ENCODE measurements around the gene NDC80. TPM values are rescaled to one million over a fixed set of nuclear protein-coding genes. Genes with fewer than 3 reads are reported as not detected.
"Not testable (repeated sequence)": the region's sequence is repeated elsewhere in the genome, so short reads cannot be mapped to it uniquely, and the experiment has no call there.

NDC80 gene
- total RNA-seq (ENCODE audit: unreplicated experiment) = 7.7 TPM
- long read RNA-seq, transcript NDC80-201 (17 exons, 2,172 nt) = major isoform, 5 of 8 reads
- long read RNA-seq, partial matches to known transcripts = 3 of 8 reads
- long read RNA-seq, other reads (novel, unspliced or antisense) = 0 of 8 reads

DNA sequence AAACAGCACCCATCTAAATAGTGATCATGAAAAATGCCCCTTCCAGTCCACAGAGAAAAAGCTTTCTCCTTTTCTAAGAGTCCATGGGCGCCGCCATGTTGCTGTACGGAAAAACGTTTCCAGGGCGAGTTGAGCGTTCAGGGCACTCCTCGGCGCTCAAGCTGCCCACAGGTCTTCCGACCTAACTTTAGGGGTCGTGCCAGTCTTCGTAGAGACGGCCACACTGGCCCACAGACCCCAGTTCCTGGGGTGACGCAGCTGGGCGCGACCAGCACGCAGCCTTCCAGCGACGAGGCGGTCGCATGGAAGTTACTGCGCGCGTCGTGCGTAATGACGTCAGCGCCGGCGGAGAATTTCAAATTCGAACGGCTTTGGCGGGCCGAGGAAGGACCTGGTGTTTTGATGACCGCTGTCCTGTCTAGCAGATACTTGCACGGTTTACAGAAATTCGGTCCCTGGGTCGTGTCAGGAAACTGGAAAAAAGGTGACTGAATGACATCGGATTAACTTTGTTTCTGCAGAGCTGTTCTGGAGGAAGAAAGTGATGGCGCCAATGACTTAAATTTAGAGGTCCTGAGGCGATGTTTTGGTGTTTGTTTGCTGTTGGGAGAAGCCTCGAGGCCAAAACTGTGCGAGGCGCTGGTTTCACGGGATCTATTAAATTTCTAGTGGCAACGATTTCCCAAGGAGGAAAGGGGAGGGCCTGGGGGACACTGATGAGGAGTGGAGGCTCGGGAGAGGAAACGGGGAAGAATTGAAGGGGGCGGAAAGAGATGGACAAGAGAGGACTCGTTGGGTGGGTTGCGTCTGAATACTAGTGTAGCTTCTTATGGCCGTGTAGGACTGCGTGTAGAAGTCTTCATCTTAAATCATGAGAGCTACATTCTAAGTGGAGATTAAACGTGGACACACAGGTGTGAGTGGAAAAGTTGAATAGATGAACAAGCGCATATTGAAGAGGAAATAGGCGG lies at the start of gene NDC80, which contains the start of gene METTL4:
Gene NDC80, plus strand, starts transcription at position 358 of the 971 bp plus-strand sequence. CDS start 1,429 bp downstream, outside the sequence.
Gene METTL4, minus strand, starts transcription at position 306 of the 971 bp plus-strand sequence. CDS start 4,289 bp downstream, outside the sequence.
- peaks cover 1% of the 10 kb centered on the region for H3K27me3 Mint-ChIP-seq (ENCODE audit: unreplicated experiment)

DNA sequence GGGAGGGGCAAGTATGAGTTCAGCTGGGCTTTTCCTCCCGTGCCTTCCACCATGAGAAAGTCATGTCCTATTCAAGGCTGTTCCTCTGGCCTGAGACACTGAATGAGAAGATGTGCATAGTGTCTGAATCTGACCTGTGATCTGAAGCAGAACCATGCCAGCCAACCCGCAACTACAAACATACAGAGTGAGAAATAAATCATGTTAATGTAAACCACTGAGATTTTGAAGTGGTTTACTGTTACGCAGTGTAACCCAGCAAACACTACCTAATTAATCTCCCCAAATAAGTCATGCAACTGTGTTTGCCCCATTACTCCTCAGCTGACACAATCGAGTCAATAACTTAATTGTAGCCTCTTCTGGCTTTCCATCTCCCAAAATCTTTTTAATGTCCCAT lies 49.2 kb upstream of the NDC80 start:
- no peak overlapping the region for H3K27ac Mint-ChIP-seq (ENCODE audit: unreplicated experiment)

More for the DNA sequence above, at the start of gene NDC80, which contains the start of gene METTL4:
- peak; percentile 89 for DNase-seq
- Mint-ChIP-seq H3K9me3 (ENCODE audit: unreplicated experiment) (peaks cover 18% of the 10 kb centered on the region), H3K27ac (ENCODE audit: unreplicated experiment) (peak within 1 kb of the TSS; percentile 96), H3K4me3 (ENCODE audit: unreplicated experiment) (peak within 1 kb of the TSS; percentile 99), H3K36me3 (ENCODE audit: unreplicated experiment) (no peaks in the 10 kb centered on the region), H3K4me1 (ENCODE audit: low read depth, unreplicated experiment) (peaks cover 19% of the 10 kb centered on the region)
- TF ChIP-seq, protein P1, sequence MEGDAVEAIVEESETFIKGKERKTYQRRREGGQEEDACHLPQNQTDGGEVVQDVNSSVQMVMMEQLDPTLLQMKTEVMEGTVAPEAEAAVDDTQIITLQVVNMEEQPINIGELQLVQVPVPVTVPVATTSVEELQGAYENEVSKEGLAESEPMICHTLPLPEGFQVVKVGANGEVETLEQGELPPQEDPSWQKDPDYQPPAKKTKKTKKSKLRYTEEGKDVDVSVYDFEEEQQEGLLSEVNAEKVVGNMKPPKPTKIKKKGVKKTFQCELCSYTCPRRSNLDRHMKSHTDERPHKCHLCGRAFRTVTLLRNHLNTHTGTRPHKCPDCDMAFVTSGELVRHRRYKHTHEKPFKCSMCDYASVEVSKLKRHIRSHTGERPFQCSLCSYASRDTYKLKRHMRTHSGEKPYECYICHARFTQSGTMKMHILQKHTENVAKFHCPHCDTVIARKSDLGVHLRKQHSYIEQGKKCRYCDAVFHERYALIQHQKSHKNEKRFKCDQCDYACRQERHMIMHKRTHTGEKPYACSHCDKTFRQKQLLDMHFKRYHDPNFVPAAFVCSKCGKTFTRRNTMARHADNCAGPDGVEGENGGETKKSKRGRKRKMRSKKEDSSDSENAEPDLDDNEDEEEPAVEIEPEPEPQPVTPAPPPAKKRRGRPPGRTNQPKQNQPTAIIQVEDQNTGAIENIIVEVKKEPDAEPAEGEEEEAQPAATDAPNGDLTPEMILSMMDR (IDR thresholded peaks at IDR 0.05; ENCODE audit: partially characterized antibody, unreplicated experiment) = no peak

DNA sequence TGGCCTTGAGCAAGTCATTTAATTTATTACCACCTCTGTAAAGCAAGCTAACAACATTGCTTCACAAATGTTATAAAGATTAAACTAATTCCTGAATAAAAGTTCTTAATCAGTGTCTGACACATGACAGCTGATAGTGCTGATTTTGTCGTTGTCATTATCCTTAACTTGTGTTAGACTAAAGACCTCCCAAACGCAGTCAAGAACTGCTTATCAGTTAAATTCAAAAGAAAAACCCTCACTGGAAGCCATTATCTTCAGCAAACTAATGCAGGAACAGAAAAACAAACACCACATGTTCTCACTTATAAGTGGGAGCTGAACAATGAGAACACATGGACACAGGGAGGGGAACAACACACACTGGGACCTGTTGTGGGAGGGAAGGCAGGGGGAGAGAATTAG lies 46.6 kb upstream of the NDC80 start:
- H3K4me3 Mint-ChIP-seq (ENCODE audit: unreplicated experiment); H3K27me3 Mint-ChIP-seq (ENCODE audit: unreplicated experiment); H3K36me3 Mint-ChIP-seq (ENCODE audit: unreplicated experiment); H3K4me1 Mint-ChIP-seq (ENCODE audit: low read depth, unreplicated experiment); H3K9me3 Mint-ChIP-seq (ENCODE audit: unreplicated experiment); DNase-seq: not testable (repeated sequence)
- peak overlapping the region; percentile 50 for H3K27ac Mint-ChIP-seq (ENCODE audit: unreplicated experiment)

More for the DNA sequence above, 49.2 kb upstream of the NDC80 start:
- Mint-ChIP-seq H3K4me1 (ENCODE audit: low read depth, unreplicated experiment) (peaks cover 5% of the 10 kb centered on the region), H3K27me3 (ENCODE audit: unreplicated experiment) (no peaks in the 10 kb centered on the region), H3K36me3 (ENCODE audit: unreplicated experiment) (no peaks in the 10 kb centered on the region), H3K9me3 (ENCODE audit: unreplicated experiment) (no peaks in the 10 kb centered on the region), H3K4me3 (ENCODE audit: unreplicated experiment) (no peak overlapping the region)
- DNase-seq = no peak
- TF ChIP-seq, protein P1 (IDR thresholded peaks at IDR 0.05; ENCODE audit: partially characterized antibody, unreplicated experiment) = no peak

DNA sequence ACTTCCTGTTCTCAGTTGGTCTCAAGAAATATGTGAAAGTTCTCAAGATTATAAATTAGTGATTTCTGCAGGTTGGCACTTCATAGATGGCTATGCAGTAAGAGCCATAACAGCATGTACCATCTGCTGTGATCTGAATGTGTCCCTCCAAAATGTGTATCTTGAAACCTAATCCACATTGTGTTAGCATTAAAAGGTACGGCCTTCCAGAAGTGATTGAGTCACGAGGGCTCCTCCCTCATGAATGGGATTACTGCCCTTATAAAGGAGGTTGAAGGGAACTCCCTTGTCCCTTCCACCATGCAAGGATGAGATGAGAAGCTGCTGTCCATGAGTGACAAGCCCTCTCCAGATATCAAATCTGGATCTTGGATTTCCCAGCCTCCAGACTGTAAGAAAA lies 45.0 kb upstream of the NDC80 start:
- peaks cover 5% of the 10 kb centered on the region for H3K4me1 Mint-ChIP-seq (ENCODE audit: low read depth, unreplicated experiment)
- no peaks in the 10 kb centered on the region for H3K27me3 Mint-ChIP-seq (ENCODE audit: unreplicated experiment)
- H3K9me3 Mint-ChIP-seq (ENCODE audit: unreplicated experiment) = no peaks in the 10 kb centered on the region
- DNase-seq = no peak
- H3K4me3 Mint-ChIP-seq (ENCODE audit: unreplicated experiment) = no peak overlapping the region
- TF ChIP-seq, protein P1 (IDR thresholded peaks at IDR 0.05; ENCODE audit: partially characterized antibody, unreplicated experiment) = no peak
- H3K36me3 Mint-ChIP-seq (ENCODE audit: unreplicated experiment) = no peaks in the 10 kb centered on the region
- H3K27ac Mint-ChIP-seq (ENCODE audit: unreplicated experiment) = no peak overlapping the region

DNA sequence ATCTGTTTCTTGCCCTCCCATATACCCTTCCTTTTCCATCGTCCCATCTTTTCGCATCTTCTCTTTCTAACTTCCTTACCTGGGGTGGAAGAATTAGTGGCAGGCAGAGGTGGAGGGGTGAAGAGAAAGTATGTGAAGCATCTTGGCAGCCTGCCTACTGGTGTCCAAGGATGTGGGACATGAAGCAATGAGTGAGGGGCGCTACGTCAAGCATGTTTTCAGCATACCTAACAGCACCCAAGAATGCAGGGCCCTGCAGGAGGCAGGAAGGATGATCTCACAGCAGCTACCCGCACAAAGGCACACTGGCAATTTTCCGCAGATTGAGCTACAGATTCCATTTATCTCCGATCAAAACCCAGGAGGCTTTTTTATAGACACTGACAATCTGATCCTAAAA lies 42.2 kb upstream of the NDC80 start:
- peaks cover 5% of the 10 kb centered on the region for H3K4me1 Mint-ChIP-seq (ENCODE audit: low read depth, unreplicated experiment)
- no peak overlapping the region for H3K4me3 Mint-ChIP-seq (ENCODE audit: unreplicated experiment)
- no peaks in the 10 kb centered on the region for H3K27me3 Mint-ChIP-seq (ENCODE audit: unreplicated experiment)
- no peak for DNase-seq
- peaks cover 6% of the 10 kb centered on the region for H3K36me3 Mint-ChIP-seq (ENCODE audit: unreplicated experiment)
- TF ChIP-seq, protein P1 (IDR thresholded peaks at IDR 0.05; ENCODE audit: partially characterized antibody, unreplicated experiment) = no peak
- H3K27ac Mint-ChIP-seq (ENCODE audit: unreplicated experiment) = no peak overlapping the region
- no peaks in the 10 kb centered on the region for H3K9me3 Mint-ChIP-seq (ENCODE audit: unreplicated experiment)
